Epithelial cell of proximal tubule (primary cell): Measurements from ENCODE around the gene FAM185A. TPM values are rescaled to one million over a fixed set of nuclear protein-coding genes. Genes with fewer than 3 reads are reported as not detected.

ENCODE experiments used
- DNase-seq: peaks from one replicate; pipeline ENCODE4 v3.0.0-alpha.2; 2011; ENCODE audit warnings: low read depth
- H3K4me3 ChIP-seq: 2 replicates; pipeline ENCODE4 v1.5.1; 2011; ENCODE audit warnings: low read depth, mild to moderate bottlenecking, low read length
- CTCF ChIP-seq: conservative IDR thresholded peaks from 2 replicates; pipeline ENCODE4 v1.5.1; 2012; ENCODE audit warnings: low read depth, mild to moderate bottlenecking, low read length
- total RNA-seq: library from RNA; depleted of rRNA; stranded (reverse); fragments of >200 nt; gene quantifications from 2 replicates; pipeline ENCODE4 v1.2.3, GENCODE V29; 2015

The FAM185A gene
- total RNA-seq, 1 donor from 2014 or later = 9.1 TPM

- no peak overlapping the region for H3K4me3 ChIP-seq
- no peak for TF ChIP-seq CTCF
- no peak for DNase-seq
Measured at GRCh38 chr7:102806613-102807012, 57.8 kb downstream of the FAM185A start.

DNA sequence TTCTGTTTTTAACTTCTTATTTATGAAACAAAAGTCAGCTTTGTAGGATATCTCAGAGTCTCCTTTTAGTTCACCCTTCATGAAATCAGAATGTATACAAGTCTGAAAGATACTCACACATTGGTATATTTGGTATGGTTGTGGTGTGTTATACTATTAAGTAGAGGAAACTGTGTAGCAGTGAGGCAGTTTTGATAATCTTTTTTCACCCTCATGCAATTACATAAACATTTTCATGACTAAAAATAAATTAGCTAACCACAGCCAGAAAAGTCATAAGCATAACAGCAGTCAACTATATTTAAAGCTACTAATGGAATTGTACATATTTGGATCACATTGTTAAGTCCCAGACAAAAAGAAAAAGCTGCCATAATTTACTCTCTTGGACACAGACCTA is 62.1 kb downstream of the FAM185A start:
- no peak overlapping the region for H3K4me3 ChIP-seq
- no peak for DNase-seq
- no peak for TF ChIP-seq CTCF

DNA sequence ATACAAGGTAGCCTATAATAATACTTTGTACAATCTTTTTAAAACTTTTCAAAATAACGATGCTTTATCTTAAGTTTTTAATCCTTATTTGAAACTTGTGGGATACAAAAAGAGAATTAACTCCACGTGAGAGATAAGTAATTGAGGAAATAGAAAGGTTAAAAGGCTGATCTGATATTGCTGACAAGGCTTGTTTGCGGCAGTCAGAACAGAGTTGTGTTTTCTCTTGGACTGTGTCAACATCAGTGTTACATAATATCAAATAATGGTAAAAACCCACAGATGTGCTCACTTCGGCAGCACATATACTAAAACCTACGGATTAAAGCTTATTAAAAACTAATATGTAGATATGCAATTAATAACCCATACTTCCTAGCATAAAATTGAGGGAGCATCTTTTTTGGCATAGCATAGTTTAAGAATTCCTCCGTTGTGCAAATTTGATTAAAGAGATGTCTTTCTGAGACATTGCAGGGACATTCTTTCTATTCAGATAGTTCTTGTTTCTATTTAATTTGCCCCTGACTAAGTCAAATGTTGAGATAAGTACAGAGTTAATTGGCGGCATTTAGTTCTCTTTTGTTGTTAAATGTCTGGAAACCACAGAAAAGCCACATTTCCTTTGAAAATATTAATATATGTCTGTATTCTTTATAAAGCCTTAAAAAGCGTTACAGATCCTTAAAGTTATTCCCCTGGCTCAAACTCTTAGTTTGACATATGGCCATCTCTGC is 63.3 kb downstream of the FAM185A start:
- no peak for DNase-seq
- TF ChIP-seq CTCF = no peak
- H3K4me3 ChIP-seq = no peak overlapping the region

DNA sequence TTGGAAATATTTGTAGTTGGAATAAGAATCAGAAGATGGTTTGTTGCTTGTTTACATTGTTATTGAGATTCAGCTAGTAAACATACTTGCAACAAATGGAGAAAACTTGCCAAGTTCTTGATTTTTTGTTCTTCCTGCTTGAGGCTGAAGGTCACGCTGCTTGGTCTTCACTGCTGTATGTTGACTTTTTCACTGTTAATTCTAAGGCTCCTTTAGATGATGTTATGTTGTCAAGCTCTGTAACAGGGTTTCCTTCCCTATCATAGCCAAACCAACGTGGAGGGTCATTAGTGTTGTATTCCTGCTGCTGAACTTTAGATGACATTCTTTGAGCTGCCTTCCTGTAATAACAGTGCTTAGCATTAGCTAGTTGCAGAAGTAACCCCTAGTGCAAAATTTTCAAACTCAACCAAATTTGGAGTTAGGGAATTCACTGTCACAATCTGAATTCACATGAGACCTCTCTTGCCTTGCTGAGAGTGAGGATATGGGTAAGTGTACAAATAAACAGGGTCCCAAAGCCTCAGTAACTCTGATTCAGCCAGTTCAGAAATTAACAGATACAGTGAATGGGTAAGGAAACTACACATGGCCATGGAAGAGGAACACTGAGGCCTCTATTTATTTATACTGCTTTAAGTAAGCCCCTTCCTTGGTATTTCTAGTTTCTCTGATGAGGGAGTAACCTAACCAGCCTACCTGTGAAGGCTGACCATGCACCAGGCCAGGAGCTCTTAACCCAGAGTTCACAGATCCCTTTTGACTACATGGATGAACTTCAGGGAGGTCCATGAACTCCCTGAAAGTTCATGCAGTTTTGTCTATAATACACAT is 64.6 kb downstream of the FAM185A start:
- no peak for DNase-seq
- H3K4me3 ChIP-seq = no peak overlapping the region
- no peak for TF ChIP-seq CTCF

GRCh38 chr7:102814025-102814471 is 65.2 kb downstream of the FAM185A start:
- peak; percentile 72 for DNase-seq
- H3K4me3 ChIP-seq = no peak overlapping the region
- no peak for TF ChIP-seq CTCF

DNA sequence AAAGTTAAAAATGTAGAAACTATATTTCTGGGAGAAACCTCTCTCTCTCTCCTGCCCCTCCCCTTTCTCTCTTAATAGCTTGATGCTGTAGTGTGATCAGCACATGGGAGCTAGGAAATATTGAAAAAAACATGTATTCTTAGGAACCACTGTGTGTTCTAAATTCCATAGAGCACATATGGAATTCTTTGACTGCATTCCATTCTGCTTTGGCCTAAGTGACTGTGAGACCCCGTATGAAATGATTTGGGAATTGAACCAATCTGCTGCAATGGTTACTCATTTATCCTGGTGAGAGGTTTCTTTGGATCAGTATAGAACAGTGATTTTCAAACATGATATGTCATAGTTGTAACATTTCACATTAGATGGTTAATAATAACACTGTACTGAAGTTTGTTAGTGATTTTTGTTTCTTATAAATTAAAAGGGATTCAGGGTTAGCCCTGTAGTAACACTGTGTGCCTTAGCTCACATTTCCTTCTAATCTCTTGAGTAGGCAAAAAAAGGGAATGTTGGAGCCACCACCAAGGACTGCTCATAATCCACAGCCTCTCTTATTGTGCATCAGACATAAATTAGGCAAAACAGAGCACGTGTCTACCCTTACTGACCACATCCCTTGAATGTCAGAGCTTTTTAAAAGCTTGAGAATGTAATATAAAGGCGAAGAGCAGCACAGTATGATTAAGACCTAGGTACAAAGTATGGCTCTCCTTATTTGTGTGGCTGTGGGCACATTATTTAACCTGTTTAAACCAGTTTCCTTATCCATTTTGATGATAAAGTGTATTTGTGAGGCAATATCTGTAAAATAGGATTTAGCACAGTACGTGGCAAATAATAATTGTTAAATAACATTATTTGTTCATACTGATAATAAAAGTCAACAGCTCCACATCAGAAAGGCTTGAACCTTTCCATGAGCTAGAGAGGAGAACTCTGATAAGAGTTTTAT is 69.1 kb downstream of the FAM185A start:
- TF ChIP-seq CTCF = no peak

More for the DNA sequence above, 69.1 kb downstream of the FAM185A start:
- no peak overlapping the region for H3K4me3 ChIP-seq
- no peak for DNase-seq
